ENCODE data around the gene UQCC5. TPM values are rescaled to one million over a fixed set of nuclear protein-coding genes. Genes with fewer than 3 reads are reported as not detected.
A peak's percentile ranks its signal among the peaks of the same experiment; 100 is the strongest.

The UQCC5 gene
- polyA plus RNA-seq, 1 of the 3 experiments (the other 2 are of a cell fraction), result 124 TPM

DNA sequence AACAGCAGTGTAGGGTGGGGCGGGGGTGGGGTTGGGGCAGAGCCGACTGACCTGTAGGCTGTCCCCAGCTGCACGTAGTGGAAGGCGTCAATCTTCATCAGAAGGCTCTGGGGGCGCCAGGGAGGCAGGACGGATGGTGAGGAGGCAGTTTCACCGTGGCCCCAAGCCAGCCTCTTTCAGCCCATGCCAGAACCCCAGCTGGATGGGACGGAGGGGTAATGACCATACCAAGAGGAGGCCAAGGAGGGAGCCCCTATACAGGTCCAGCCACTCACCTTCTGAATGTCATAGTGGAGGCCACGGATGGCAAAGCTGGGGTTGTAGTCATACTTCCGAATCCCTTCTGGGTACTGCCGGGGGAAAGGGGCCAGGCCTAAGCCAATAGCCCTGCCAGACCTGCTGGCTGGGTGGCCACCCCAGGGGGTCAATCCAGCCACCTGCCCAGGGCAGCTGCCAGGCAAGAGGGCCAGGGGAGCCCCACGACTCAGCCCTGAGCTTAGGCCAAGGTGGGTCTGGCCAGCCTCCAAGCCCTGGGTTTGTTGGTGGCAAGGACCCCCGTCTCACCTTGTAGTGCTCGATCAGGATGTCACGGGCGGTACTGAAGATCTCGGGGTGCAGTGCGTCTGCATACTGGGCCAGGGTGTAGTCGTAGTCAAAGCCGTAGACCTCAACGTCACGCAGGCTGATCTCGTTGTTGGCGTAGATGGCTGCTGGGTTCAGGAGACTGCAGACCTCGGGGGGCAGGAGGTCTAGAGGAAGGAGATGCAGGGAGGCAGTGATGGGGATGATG, 7.6 kb upstream of the UQCC5 start:
- CTCF ChIA-PET, result interaction anchor here (4.0 kb wide), 1 partner anchor 57 kb away, joined by 30 read pairs; no protein-coding TSS in a partner anchor
- Histone ChIP-seq H3K9me2 (no peaks in the 10 kb centered on the region), H3K79me2 (ENCODE audit: insufficient read depth) (peaks cover 44% of the 10 kb centered on the region), H3K27me3 (ENCODE audit: insufficient read depth) (no peaks in the 10 kb centered on the region), H3K4me2 (no peak overlapping the region), H3K4me3 (ENCODE audit: low read depth in 2 of 2, low read length in 1 of 2) (no peak overlapping the region), H4K20me1 (ENCODE audit: insufficient read depth) (peaks cover 32% of the 10 kb centered on the region), H3K9me3 (no peaks in the 10 kb centered on the region), H3F3A (replicated peaks; ENCODE audit: insufficient read depth) (no peaks in the 10 kb centered on the region), H3K27ac (ENCODE audit: low read depth in 2 of 2, low read length in 1 of 2) (peak overlapping the region in 1 of 2 experiments; percentile 97; a peak in 2 of 4 replicates), H3K4me1 (ENCODE audit: control insufficient read depth in 1 of 2, insufficient read depth in 2 of 2, low read depth in 1 of 2, low read length in 1 of 2) (peaks cover 24 to 82% of the 10 kb centered on the region in 2 experiments), H3K36me3 (replicated peaks in 1 of 2; ENCODE audit: control insufficient read depth in 1 of 2, insufficient read depth in 2 of 2, low read length in 1 of 2) (peaks cover 19 to 48% of the 10 kb centered on the region in 2 experiments), H2AFZ (ENCODE audit: low read depth) (no peak overlapping the region), H3K9ac (no peak overlapping the region)
- POLR2A ChIA-PET, result no interaction called here
- TF ChIP-seq, protein P1, sequence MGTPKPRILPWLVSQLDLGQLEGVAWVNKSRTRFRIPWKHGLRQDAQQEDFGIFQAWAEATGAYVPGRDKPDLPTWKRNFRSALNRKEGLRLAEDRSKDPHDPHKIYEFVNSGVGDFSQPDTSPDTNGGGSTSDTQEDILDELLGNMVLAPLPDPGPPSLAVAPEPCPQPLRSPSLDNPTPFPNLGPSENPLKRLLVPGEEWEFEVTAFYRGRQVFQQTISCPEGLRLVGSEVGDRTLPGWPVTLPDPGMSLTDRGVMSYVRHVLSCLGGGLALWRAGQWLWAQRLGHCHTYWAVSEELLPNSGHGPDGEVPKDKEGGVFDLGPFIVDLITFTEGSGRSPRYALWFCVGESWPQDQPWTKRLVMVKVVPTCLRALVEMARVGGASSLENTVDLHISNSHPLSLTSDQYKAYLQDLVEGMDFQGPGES (IDR thresholded peaks at IDR 0.05; ENCODE audit: low read depth, low read length), result no peak
- no peak for TF ChIP-seq GATA2 (CRISPR knock-in tag; IDR thresholded peaks at IDR 0.05)
- no peak for TF ChIP-seq EP300 (IDR thresholded peaks at IDR 0.05; ENCODE audit: borderline replicate concordance in 1 of 2, low read depth in 1 of 2, low read length in 1 of 2)
- no peak for TF ChIP-seq RFX5 (IDR thresholded peaks at IDR 0.05; ENCODE audit: low read length)
- no peak for TF ChIP-seq SIN3A (IDR thresholded peaks at IDR 0.05; ENCODE audit: borderline replicate concordance, low read depth, low read length)
- no peak for TF ChIP-seq MXI1 (IDR thresholded peaks at IDR 0.05; ENCODE audit: low read depth, low read length)
- no peak for TF ChIP-seq TAF1 (IDR thresholded peaks at IDR 0.05; ENCODE audit: borderline replicate concordance, low read depth, low read length)
- no peak for TF ChIP-seq SMC3 (IDR thresholded peaks at IDR 0.05; ENCODE audit: low read depth, low read length)
- TF ChIP-seq RCOR1 (IDR thresholded peaks at IDR 0.05; ENCODE audit: low read length), result no peak
- TF ChIP-seq, protein P2, sequence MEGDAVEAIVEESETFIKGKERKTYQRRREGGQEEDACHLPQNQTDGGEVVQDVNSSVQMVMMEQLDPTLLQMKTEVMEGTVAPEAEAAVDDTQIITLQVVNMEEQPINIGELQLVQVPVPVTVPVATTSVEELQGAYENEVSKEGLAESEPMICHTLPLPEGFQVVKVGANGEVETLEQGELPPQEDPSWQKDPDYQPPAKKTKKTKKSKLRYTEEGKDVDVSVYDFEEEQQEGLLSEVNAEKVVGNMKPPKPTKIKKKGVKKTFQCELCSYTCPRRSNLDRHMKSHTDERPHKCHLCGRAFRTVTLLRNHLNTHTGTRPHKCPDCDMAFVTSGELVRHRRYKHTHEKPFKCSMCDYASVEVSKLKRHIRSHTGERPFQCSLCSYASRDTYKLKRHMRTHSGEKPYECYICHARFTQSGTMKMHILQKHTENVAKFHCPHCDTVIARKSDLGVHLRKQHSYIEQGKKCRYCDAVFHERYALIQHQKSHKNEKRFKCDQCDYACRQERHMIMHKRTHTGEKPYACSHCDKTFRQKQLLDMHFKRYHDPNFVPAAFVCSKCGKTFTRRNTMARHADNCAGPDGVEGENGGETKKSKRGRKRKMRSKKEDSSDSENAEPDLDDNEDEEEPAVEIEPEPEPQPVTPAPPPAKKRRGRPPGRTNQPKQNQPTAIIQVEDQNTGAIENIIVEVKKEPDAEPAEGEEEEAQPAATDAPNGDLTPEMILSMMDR (IDR thresholded peaks at IDR 0.05), result no peak
- TF ChIP-seq, protein P3, sequence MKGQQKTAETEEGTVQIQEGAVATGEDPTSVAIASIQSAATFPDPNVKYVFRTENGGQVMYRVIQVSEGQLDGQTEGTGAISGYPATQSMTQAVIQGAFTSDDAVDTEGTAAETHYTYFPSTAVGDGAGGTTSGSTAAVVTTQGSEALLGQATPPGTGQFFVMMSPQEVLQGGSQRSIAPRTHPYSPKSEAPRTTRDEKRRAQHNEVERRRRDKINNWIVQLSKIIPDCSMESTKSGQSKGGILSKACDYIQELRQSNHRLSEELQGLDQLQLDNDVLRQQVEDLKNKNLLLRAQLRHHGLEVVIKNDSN (IDR thresholded peaks at IDR 0.05; ENCODE audit: borderline replicate concordance, low read depth), result no peak
- TF ChIP-seq, protein P4, sequence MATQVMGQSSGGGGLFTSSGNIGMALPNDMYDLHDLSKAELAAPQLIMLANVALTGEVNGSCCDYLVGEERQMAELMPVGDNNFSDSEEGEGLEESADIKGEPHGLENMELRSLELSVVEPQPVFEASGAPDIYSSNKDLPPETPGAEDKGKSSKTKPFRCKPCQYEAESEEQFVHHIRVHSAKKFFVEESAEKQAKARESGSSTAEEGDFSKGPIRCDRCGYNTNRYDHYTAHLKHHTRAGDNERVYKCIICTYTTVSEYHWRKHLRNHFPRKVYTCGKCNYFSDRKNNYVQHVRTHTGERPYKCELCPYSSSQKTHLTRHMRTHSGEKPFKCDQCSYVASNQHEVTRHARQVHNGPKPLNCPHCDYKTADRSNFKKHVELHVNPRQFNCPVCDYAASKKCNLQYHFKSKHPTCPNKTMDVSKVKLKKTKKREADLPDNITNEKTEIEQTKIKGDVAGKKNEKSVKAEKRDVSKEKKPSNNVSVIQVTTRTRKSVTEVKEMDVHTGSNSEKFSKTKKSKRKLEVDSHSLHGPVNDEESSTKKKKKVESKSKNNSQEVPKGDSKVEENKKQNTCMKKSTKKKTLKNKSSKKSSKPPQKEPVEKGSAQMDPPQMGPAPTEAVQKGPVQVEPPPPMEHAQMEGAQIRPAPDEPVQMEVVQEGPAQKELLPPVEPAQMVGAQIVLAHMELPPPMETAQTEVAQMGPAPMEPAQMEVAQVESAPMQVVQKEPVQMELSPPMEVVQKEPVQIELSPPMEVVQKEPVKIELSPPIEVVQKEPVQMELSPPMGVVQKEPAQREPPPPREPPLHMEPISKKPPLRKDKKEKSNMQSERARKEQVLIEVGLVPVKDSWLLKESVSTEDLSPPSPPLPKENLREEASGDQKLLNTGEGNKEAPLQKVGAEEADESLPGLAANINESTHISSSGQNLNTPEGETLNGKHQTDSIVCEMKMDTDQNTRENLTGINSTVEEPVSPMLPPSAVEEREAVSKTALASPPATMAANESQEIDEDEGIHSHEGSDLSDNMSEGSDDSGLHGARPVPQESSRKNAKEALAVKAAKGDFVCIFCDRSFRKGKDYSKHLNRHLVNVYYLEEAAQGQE (IDR thresholded peaks at IDR 0.05; ENCODE audit: low read depth, low read length), result no peak
- no peak for TF ChIP-seq RXRA (IDR thresholded peaks at IDR 0.05; ENCODE audit: borderline replicate concordance, low read depth)
- no peak for TF ChIP-seq GABPA (IDR thresholded peaks at IDR 0.05; ENCODE audit: low read depth)
- TF ChIP-seq CHD2 (IDR thresholded peaks at IDR 0.05; ENCODE audit: low read length, partially characterized antibody), result no peak
- TF ChIP-seq, protein P5, sequence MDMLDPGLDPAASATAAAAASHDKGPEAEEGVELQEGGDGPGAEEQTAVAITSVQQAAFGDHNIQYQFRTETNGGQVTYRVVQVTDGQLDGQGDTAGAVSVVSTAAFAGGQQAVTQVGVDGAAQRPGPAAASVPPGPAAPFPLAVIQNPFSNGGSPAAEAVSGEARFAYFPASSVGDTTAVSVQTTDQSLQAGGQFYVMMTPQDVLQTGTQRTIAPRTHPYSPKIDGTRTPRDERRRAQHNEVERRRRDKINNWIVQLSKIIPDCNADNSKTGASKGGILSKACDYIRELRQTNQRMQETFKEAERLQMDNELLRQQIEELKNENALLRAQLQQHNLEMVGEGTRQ (IDR thresholded peaks at IDR 0.05; ENCODE audit: borderline replicate concordance, low read depth, low read length), result no peak
- WGBS (ENCODE audit: low lambda C conversion rate), result 92% methylated on average over 17 of the region's 25 CpGs
- no peak for DNase-seq

Data from SK-N-SH (cell line).